ENCODE measurements around the gene ACOX3.
"Not testable (repeated sequence)": the region's sequence is repeated elsewhere in the genome, so short reads cannot be mapped to it uniquely, and the experiment has no call there.

The ACOX3 gene

GRCh38 chr4:8427262-8427661 is 13.3 kb downstream of the ACOX3 start:
- TF ChIP-seq, protein P1, sequence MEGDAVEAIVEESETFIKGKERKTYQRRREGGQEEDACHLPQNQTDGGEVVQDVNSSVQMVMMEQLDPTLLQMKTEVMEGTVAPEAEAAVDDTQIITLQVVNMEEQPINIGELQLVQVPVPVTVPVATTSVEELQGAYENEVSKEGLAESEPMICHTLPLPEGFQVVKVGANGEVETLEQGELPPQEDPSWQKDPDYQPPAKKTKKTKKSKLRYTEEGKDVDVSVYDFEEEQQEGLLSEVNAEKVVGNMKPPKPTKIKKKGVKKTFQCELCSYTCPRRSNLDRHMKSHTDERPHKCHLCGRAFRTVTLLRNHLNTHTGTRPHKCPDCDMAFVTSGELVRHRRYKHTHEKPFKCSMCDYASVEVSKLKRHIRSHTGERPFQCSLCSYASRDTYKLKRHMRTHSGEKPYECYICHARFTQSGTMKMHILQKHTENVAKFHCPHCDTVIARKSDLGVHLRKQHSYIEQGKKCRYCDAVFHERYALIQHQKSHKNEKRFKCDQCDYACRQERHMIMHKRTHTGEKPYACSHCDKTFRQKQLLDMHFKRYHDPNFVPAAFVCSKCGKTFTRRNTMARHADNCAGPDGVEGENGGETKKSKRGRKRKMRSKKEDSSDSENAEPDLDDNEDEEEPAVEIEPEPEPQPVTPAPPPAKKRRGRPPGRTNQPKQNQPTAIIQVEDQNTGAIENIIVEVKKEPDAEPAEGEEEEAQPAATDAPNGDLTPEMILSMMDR (IDR thresholded peaks at IDR 0.05; ENCODE audit: control insufficient read depth, insufficient read depth, low read depth, low read length, missing control alignments) = no peak
- no peak for DNase-seq (ENCODE audit: low read depth)
- peak overlapping the region; percentile 73 for H3K4me3 ChIP-seq (ENCODE audit: control insufficient read depth, low read depth, low read length)

- DNase-seq (ENCODE audit: low read depth) = no peak
- TF ChIP-seq, protein P1 (IDR thresholded peaks at IDR 0.05; ENCODE audit: control insufficient read depth, insufficient read depth, low read depth, low read length, missing control alignments) = no peak
- H3K4me3 ChIP-seq (ENCODE audit: control insufficient read depth, low read depth, low read length) = no peak overlapping the region
Observed at GRCh38 chr4:8422786-8423185, 17.7 kb downstream of the ACOX3 start.

- TF ChIP-seq, protein P1 (IDR thresholded peaks at IDR 0.05; ENCODE audit: control insufficient read depth, insufficient read depth, low read depth, low read length, missing control alignments) = no peak
- no peak for DNase-seq (ENCODE audit: low read depth)
- no peak overlapping the region for H3K4me3 ChIP-seq (ENCODE audit: control insufficient read depth, low read depth, low read length)
Observed at GRCh38 chr4:8422327-8422726, 18.2 kb downstream of the ACOX3 start.

DNA sequence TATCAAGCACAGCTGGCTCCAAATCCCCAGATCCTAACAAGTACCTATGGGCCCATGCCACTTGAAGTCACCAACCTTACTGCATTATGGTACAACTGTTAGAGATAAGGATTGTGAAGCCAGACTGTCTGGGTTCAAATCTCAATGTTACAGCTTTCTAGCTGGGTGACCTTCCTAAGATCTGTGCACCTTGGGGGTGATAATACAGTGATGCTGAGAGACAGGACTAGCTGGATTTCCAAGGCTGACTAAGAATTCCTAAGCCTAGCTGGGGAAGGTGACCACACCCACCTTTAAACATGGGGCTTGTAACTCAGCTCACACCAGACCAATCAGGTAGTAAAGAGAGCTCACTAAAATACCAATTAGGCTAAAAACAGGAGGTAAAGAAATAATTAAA is 20.4 kb downstream of the ACOX3 start:
- not testable (repeated sequence) for H3K4me3 ChIP-seq (ENCODE audit: control insufficient read depth, low read depth, low read length); DNase-seq (ENCODE audit: low read depth)

DNA sequence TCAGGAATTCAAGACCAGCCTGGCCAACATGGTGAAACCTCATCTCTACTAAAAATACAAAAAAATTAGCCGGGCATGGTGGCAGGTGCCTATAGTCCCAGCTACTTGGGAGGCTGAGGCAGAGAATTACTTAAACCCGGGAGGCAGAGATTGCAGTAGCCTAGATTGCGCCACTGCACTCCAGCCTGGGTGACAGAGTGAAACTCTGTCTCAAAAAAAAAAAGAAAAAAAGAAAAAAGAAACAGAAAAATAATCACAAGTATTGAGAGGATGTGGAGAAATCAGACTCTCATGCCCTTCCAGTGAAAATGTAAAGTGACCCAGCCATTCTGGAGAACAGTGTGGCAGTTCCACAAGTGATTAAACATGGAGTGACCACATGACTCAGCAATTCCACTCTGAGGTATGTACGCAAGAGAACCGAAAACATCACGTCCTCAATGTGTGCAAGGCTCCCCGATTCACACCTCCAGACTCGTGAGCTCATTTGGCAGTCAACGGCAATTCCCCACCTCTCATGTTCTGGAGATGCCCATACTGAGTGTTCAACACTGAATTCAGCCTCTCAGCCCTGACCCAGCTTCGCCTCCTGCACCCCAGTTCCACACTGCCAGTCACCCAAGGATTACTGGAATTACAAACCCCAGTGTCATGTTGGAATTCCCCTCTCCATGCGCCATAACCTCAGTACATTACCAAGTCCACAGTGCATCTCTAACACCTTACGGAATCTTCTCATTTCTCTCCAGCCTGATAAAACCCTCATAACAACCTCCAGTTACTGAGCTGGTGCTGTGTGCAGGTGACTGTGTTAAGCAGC is 21.1 kb downstream of the ACOX3 start:
- peak; percentile 33 for DNase-seq (ENCODE audit: low read depth)
- TF ChIP-seq, protein P1 (IDR thresholded peaks at IDR 0.05; ENCODE audit: control insufficient read depth, insufficient read depth, low read depth, low read length, missing control alignments) = no peak
- H3K4me3 ChIP-seq (ENCODE audit: control insufficient read depth, low read depth, low read length) = no peak overlapping the region

DNA sequence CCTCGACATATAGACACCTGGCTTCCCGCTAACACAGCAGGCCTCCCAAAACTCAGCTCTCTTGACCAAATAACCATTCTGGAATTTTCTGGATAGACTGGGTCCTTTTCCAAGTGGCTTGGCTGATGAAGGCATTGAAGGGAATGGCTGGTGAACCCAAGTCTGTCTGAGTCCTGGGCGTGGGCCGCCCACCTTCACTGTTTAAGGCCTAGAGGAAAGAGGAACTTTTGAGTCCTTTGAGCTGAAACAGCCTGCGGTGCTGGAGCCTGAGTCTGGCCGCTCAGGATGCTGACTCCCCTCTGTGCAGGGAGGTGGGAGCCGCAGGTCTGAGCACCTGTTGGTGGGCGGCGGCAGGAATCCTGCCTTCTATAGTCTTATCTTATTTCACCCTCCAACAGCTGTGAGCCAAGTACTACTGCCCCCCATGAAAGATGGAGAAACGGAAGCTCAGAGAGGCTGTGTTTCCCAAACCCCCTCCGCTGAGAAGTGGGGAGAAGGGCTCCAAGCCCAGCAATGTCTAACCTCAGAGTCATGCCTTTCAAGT is 23.4 kb downstream of the ACOX3 start:
- no peak overlapping the region for H3K4me3 ChIP-seq (ENCODE audit: control insufficient read depth, low read depth, low read length)
- DNase-seq (ENCODE audit: low read depth) = no peak
- TF ChIP-seq, protein P1 (IDR thresholded peaks at IDR 0.05; ENCODE audit: control insufficient read depth, insufficient read depth, low read depth, low read length, missing control alignments) = no peak

DNA sequence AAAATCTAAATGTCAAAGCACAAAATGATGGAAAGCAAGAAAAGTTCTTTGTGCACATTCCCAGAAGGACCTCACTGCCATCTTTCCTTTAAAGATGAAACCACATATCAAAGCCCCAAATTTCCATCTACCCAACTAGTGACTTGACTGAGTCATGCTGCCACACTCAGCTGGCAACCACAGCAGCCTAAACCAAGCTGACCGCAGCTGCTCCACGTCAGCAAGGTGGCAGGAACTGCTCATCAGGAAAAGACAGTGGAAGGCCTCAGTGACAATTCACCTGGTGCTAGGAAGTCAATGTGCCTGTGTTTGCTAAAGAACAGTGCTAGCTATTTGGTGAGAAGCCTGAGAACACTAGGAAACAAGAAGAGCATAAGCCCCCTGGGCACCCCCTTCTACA is 26.1 kb downstream of the ACOX3 start:
- DNase-seq (ENCODE audit: low read depth) = no peak
- TF ChIP-seq, protein P1 (IDR thresholded peaks at IDR 0.05; ENCODE audit: control insufficient read depth, insufficient read depth, low read depth, low read length, missing control alignments) = no peak
- H3K4me3 ChIP-seq (ENCODE audit: control insufficient read depth, low read depth, low read length) = no peak overlapping the region

Measured in AG09309 (cell line).